Neuronal stem cell (in vitro differentiated cells): ENCODE data around the gene ZNF581.

Experiments
- DNase-seq: peaks from one replicate; pipeline ENCODE4 v3.0.0-alpha.2; 2013; ENCODE audit warnings: low spot score
- H2AFZ ChIP-seq: one replicate; pipeline ENCODE4 v1.6.1; 2013; ENCODE audit warnings: mild to moderate bottlenecking, low read length, inconsistent platforms
- H2AK5ac ChIP-seq: 2 replicates; pipeline ENCODE4 v1.6.1; 2013; ENCODE audit warnings: low read depth, mild to moderate bottlenecking, inconsistent platforms, low read length, moderate library complexity, mixed read lengths
- H2BK120ac ChIP-seq: 2 replicates; pipeline ENCODE4 v1.6.1; 2013; ENCODE audit warnings: low read depth, mild to moderate bottlenecking, inconsistent platforms, low read length, moderate library complexity, mixed read lengths
- H2BK12ac ChIP-seq: one replicate; pipeline ENCODE4 v1.6.1; 2013; ENCODE audit warnings: low read length, inconsistent platforms
- H2BK15ac ChIP-seq: 2 replicates; pipeline ENCODE4 v1.6.1; 2013; ENCODE audit warnings: mild to moderate bottlenecking, low read length, inconsistent platforms, mixed read lengths
- H2BK5ac ChIP-seq: one replicate; pipeline ENCODE4 v1.6.1; 2013; ENCODE audit warnings: inconsistent platforms, mild to moderate bottlenecking, low read length, moderate library complexity
- H3K14ac ChIP-seq: one replicate; pipeline ENCODE4 v1.6.1; 2013; ENCODE audit warnings: low read length, inconsistent platforms
- H3K18ac ChIP-seq: 2 replicates; pipeline ENCODE4 v1.6.1; 2013; ENCODE audit warnings: low read length, inconsistent platforms
- H3K23ac ChIP-seq: 2 replicates; pipeline ENCODE4 v1.6.1; 2013; ENCODE audit warnings: low read depth, mild to moderate bottlenecking, mixed read lengths, low read length, inconsistent platforms; ENCODE audit not compliant: poor library complexity
- H3K27ac ChIP-seq: replicated peaks from 3 replicates; pipeline ENCODE4 v1.5.1; 2013; ENCODE audit warnings: low read length, inconsistent platforms
- H3K27me3 ChIP-seq, 3 experiments: 2 replicates each; pipeline ENCODE4 v1.6.1; 2013; ENCODE audit warnings: low read length in 3 of 3, mild to moderate bottlenecking in 2 of 3, inconsistent platforms in 1 of 3, low read depth in 1 of 3, mixed read lengths in 1 of 3, moderate library complexity in 1 of 3; ENCODE audit not compliant: control insufficient read depth in 3 of 3, insufficient read depth in 3 of 3
- H3K36me3 ChIP-seq, 2 donors: replicated peaks in 1 of 2; 2 replicates each; pipeline ENCODE4 v1.6.1; 2013; ENCODE audit warnings: low read length in 2 of 2; ENCODE audit not compliant: control insufficient read depth in 2 of 2, insufficient read depth in 2 of 2
- H3K4ac ChIP-seq: 2 replicates; pipeline ENCODE4 v1.6.1; 2013; ENCODE audit warnings: inconsistent platforms, mild to moderate bottlenecking, low read length, moderate library complexity
- H3K4me1 ChIP-seq, 2 donors: 1 replicate in 1 of 2; 2 replicates in 1 of 2; pipeline ENCODE4 v1.6.1; 2013; ENCODE audit warnings: low read length in 2 of 2, low read depth in 1 of 2; ENCODE audit not compliant: control insufficient read depth in 2 of 2, insufficient read depth in 1 of 2
- H3K4me2 ChIP-seq: one replicate; pipeline ENCODE4 v1.6.1; 2013; ENCODE audit warnings: mild to moderate bottlenecking, low read length, inconsistent platforms; ENCODE audit not compliant: insufficient read depth, poor library complexity, severe bottlenecking
- H3K4me3 ChIP-seq, 2 donors: 2 replicates each; pipeline ENCODE4 v1.5.1; 2013; ENCODE audit warnings: low read length in 2 of 2, mild to moderate bottlenecking in 2 of 2, inconsistent platforms in 1 of 2, moderate library complexity in 1 of 2
- H3K79me1 ChIP-seq: one replicate; pipeline ENCODE4 v1.6.1; 2013; ENCODE audit warnings: low read depth, mild to moderate bottlenecking, inconsistent platforms, low read length, moderate library complexity
- H3K9ac ChIP-seq: one replicate; pipeline ENCODE4 v1.6.1; 2013; ENCODE audit warnings: mild to moderate bottlenecking, low read depth, low read length, inconsistent platforms; ENCODE audit not compliant: poor library complexity
- H3K9me3 ChIP-seq, 2 donors: replicated peaks in 1 of 2; 2 replicates each; pipeline versions ENCODE3 to v1.6.1; 2013; ENCODE audit warnings: low read length in 2 of 2, mild to moderate bottlenecking in 2 of 2, inconsistent platforms in 1 of 2, low read depth in 1 of 2, mixed read lengths in 1 of 2, moderate library complexity in 1 of 2; ENCODE audit not compliant: control insufficient read depth in 2 of 2, insufficient read depth in 1 of 2
- H4K8ac ChIP-seq: one replicate; pipeline ENCODE4 v1.6.1; 2013; ENCODE audit warnings: low read depth, mild to moderate bottlenecking, inconsistent platforms, low read length, moderate library complexity
- H4K91ac ChIP-seq: one replicate; pipeline ENCODE4 v1.6.1; 2013; ENCODE audit warnings: low read length, low read depth, mild to moderate bottlenecking, inconsistent platforms; ENCODE audit not compliant: poor library complexity
- WGBS, 2 donors: extraction: QIAGEN DNeasy Blood & Tissue Kit; methylation state at CpG; one replicate each; pipeline ENCODE4 v1.1.7; 2013; ENCODE audit warnings: missing lambda C conversion rate in 2 of 2, mixed read lengths in 1 of 2; ENCODE audit not compliant: insufficient read length in 2 of 2, insufficient replicate concordance in 1 of 2; ENCODE audit errors: extremely low coverage in 2 of 2; 5-methylcytosine and 5-hydroxymethylcytosine counted together

ZNF581 gene

GRCh38 chr19:55605637-55606470 is 37.6 kb upstream of the ZNF581 start, which contains the start of gene ZNF865:
Gene ZNF865 (plus strand): TSS chr19:55605647. CDS start chr19:55613619, 7,972 bp downstream.
- peak within 1 kb of the TSS; percentile 82 for H3K9ac ChIP-seq
- H3K4me1 ChIP-seq: peaks cover 6 to 12% of the 10 kb centered on the region in 2 donors
- peak within 1 kb of the TSS; percentile 100 for H3K27ac ChIP-seq
- H3K36me3 ChIP-seq: peaks cover 7 to 36% of the 10 kb centered on the region in 2 donors
- H3K4ac ChIP-seq: peak within 1 kb of the TSS; percentile 85
- H2AK5ac ChIP-seq: peak within 1 kb of the TSS; percentile 10
- H2BK120ac ChIP-seq: no peak within 1 kb of the TSS
- no CpG with 5 or more reads among the region's 44 CpGs for WGBS, 2 donors
- peak within 1 kb of the TSS; percentile 27 for H2BK15ac ChIP-seq
- no peaks in the 10 kb centered on the region for H3K27me3 ChIP-seq
- no peak within 1 kb of the TSS for H4K8ac ChIP-seq
- H3K14ac ChIP-seq: no peak within 1 kb of the TSS
- peak within 1 kb of the TSS; percentile 4 for H4K91ac ChIP-seq
- peak within 1 kb of the TSS; percentile 87 for H2BK5ac ChIP-seq
- H3K23ac ChIP-seq: peak within 1 kb of the TSS; percentile 69
- no peak within 1 kb of the TSS for H2BK12ac ChIP-seq
- peak within 1 kb of the TSS; percentile 89 for H3K4me2 ChIP-seq
- peak within 1 kb of the TSS; percentile 76 for H2AFZ ChIP-seq
- H3K79me1 ChIP-seq: peaks cover 7% of the 10 kb centered on the region
- no peak for DNase-seq
- H3K9me3 ChIP-seq: peaks cover 0 to 7% of the 10 kb centered on the region in 2 donors
- H3K18ac ChIP-seq: peak within 1 kb of the TSS; percentile 96
- peak within 1 kb of the TSS; percentile 78 to 95 for H3K4me3 ChIP-seq

- Histone ChIP-seq H3K4me1 (peaks cover 4 to 9% of the 10 kb centered on the region in 2 donors), H3K18ac (no peak overlapping the region), H3K9ac (peak overlapping the region; percentile 81), H3K27ac (peak overlapping the region; percentile 27), H3K9me3 (peaks cover 0 to 7% of the 10 kb centered on the region in 2 donors), H4K8ac (no peak overlapping the region), H2AFZ (no peak overlapping the region), H2BK120ac (no peak overlapping the region), H2AK5ac (peak overlapping the region; percentile 10), H3K23ac (no peak overlapping the region), H3K4ac (no peak overlapping the region), H3K14ac (no peak overlapping the region), H3K4me3 (peak overlapping the region; percentile 73 to 78), H2BK15ac (no peak overlapping the region), H3K27me3 (no peaks in the 10 kb centered on the region), H2BK5ac (no peak overlapping the region), H3K36me3 (peaks cover 7 to 42% of the 10 kb centered on the region in 2 donors), H2BK12ac (no peak overlapping the region), H4K91ac (no peak overlapping the region), H3K4me2 (peak overlapping the region; percentile 89), H3K79me1 (peaks cover 7% of the 10 kb centered on the region)
- WGBS, 2 donors: no CpG with 5 or more reads among the region's 12 CpGs
- DNase-seq: no peak
Measured at GRCh38 chr19:55606471-55606787, 37.0 kb upstream of the ZNF581 start.

GRCh38 chr19:55606817-55607216 is 36.6 kb upstream of the ZNF581 start:
- H3K4me3 ChIP-seq: peak overlapping the region; percentile 73 to 78
- no peak overlapping the region for H4K8ac ChIP-seq
- no peak overlapping the region for H3K14ac ChIP-seq
- H3K23ac ChIP-seq: no peak overlapping the region
- no peak overlapping the region for H2AFZ ChIP-seq
- H3K79me1 ChIP-seq: peaks cover 10% of the 10 kb centered on the region
- peaks cover 0 to 7% of the 10 kb centered on the region in 2 donors for H3K9me3 ChIP-seq
- no CpG with 5 or more reads among the region's 9 CpGs for WGBS, 2 donors
- H2AK5ac ChIP-seq: no peak overlapping the region
- H3K36me3 ChIP-seq: peaks cover 7 to 46% of the 10 kb centered on the region in 2 donors
- no peaks in the 10 kb centered on the region for H3K27me3 ChIP-seq
- no peak overlapping the region for H3K4ac ChIP-seq
- no peak overlapping the region for H3K9ac ChIP-seq
- no peak overlapping the region for H2BK120ac ChIP-seq
- peaks cover 4 to 9% of the 10 kb centered on the region in 2 donors for H3K4me1 ChIP-seq
- H2BK12ac ChIP-seq: no peak overlapping the region
- no peak overlapping the region for H2BK5ac ChIP-seq
- H3K27ac ChIP-seq: no peak overlapping the region
- H3K4me2 ChIP-seq: peak overlapping the region; percentile 89
- no peak overlapping the region for H2BK15ac ChIP-seq
- DNase-seq: no peak
- no peak overlapping the region for H3K18ac ChIP-seq
- H4K91ac ChIP-seq: no peak overlapping the region

GRCh38 chr19:55609326-55609725 is 34.1 kb upstream of the ZNF581 start:
- no peak overlapping the region for H3K23ac ChIP-seq
- H3K27ac ChIP-seq: no peak overlapping the region
- no peak overlapping the region for H3K4ac ChIP-seq
- peaks cover 8% of the 10 kb centered on the region for H3K79me1 ChIP-seq
- no peak overlapping the region for H2BK120ac ChIP-seq
- H3K27me3 ChIP-seq: no peaks in the 10 kb centered on the region
- H3K14ac ChIP-seq: no peak overlapping the region
- H3K4me3 ChIP-seq: no peak overlapping the region
- no peak overlapping the region for H2AK5ac ChIP-seq
- H2BK15ac ChIP-seq: no peak overlapping the region
- DNase-seq: no peak
- no peak overlapping the region for H4K8ac ChIP-seq
- H3K4me1 ChIP-seq: peaks cover 4 to 9% of the 10 kb centered on the region in 2 donors
- H2BK5ac ChIP-seq: no peak overlapping the region
- peaks cover 7 to 62% of the 10 kb centered on the region in 2 donors for H3K36me3 ChIP-seq
- no peak overlapping the region for H2BK12ac ChIP-seq
- H3K4me2 ChIP-seq: no peak overlapping the region
- no peak overlapping the region for H3K9ac ChIP-seq
- no peaks in the 10 kb centered on the region for H3K9me3 ChIP-seq
- no CpG with 5 or more reads among the region's 5 CpGs for WGBS, 2 donors
- no peak overlapping the region for H3K18ac ChIP-seq
- H2AFZ ChIP-seq: no peak overlapping the region
- H4K91ac ChIP-seq: no peak overlapping the region
